GM12891 (cell line): Measurements from ENCODE around the gene IPO9.

Source experiments
- POLR2A ChIP-seq: IDR thresholded peaks from 2 replicates; pipeline ENCODE4 v1.6.1; 2011; ENCODE audit warnings: low read depth, low read length, control low read depth
- POLR2AphosphoS5 ChIP-seq: IDR thresholded peaks from 2 replicates; pipeline ENCODE4 v1.6.1; 2011; ENCODE audit warnings: low read depth, low read length, control low read depth
- POU2F2 ChIP-seq: IDR thresholded peaks from 2 replicates; pipeline ENCODE4 v1.6.1; 2011; ENCODE audit warnings: low read depth, mild to moderate bottlenecking, control low read depth, low read length, moderate library complexity
- TAF1 ChIP-seq: IDR thresholded peaks from 2 replicates; pipeline ENCODE4 v1.6.1; 2011; ENCODE audit warnings: low read depth, low read length, control low read depth

GRCh38 chr1:201900476-201900875 is 71.5 kb downstream of the IPO9 start:
- TF ChIP-seq POLR2A = no peak
- no peak for TF ChIP-seq TAF1
- TF ChIP-seq POLR2AphosphoS5 = no peak
- no peak for TF ChIP-seq POU2F2
